MM.1S (cell line): ENCODE data around the gene LY86.

Experiments
- DNase-seq: peaks from one replicate; pipeline ENCODE4 v3.0.0-alpha.2; 2015
- H2AFZ ChIP-seq: fragments of 300-600 bp; sonication (generic); 2 replicates; pipeline ENCODE4 v1.6.0; 2016; ENCODE audit warnings: antibody characterized with exemption, low read length
- H3F3A ChIP-seq: fragments of 300-600 bp; sonication (generic); 2 replicates; pipeline ENCODE4 v1.6.1; 2016; ENCODE audit warnings: mild to moderate bottlenecking, antibody characterized with exemption, low read length, moderate library complexity, mixed read lengths; ENCODE audit not compliant: insufficient read depth
- H3K27ac ChIP-seq: fragments of 300-600 bp; sonication (generic); 2 replicates; pipeline ENCODE4 v1.5.1; 2016; ENCODE audit warnings: mild to moderate bottlenecking, low read length
- H3K27me3 ChIP-seq: fragments of 300-600 bp; sonication (generic); replicated peaks from 2 replicates; pipeline ENCODE4 v1.6.0; 2016; ENCODE audit warnings: low read length; ENCODE audit not compliant: insufficient read depth
- H3K36me3 ChIP-seq: fragments of 300-600 bp; sonication (generic); replicated peaks from 2 replicates; pipeline ENCODE4 v1.6.1; 2016; ENCODE audit warnings: mild to moderate bottlenecking, low read length, mixed read lengths; ENCODE audit not compliant: insufficient read depth
- H3K4me1 ChIP-seq: fragments of 300-600 bp; sonication (generic); 2 replicates; pipeline ENCODE4 v1.6.1; 2016; ENCODE audit warnings: low read length, mixed read lengths
- H3K4me2 ChIP-seq: fragments of 300-600 bp; sonication (generic); 2 replicates; pipeline ENCODE4 v1.6.0; 2016; ENCODE audit warnings: low read depth, low read length
- H3K4me3 ChIP-seq: fragments of 300-600 bp; sonication (generic); 2 replicates; pipeline ENCODE4 v1.5.1; 2016; ENCODE audit warnings: low read length, mixed read lengths
- H3K79me2 ChIP-seq: fragments of 300-600 bp; sonication (generic); 2 replicates; pipeline ENCODE4 v1.6.1; 2016; ENCODE audit warnings: mixed run types, low read length, mixed read lengths
- H3K9ac ChIP-seq: fragments of 300-600 bp; sonication (generic); 2 replicates; pipeline ENCODE4 v1.6.1; 2016; ENCODE audit warnings: low read length, mixed read lengths
- H3K9me2 ChIP-seq: fragments of 300-600 bp; sonication (generic); replicated peaks from 2 replicates; pipeline ENCODE4 v1.6.1; 2016; ENCODE audit warnings: mild to moderate bottlenecking, low read length, mixed read lengths; ENCODE audit not compliant: insufficient read depth
- H3K9me3 ChIP-seq: fragments of 300-600 bp; sonication (generic); replicated peaks from 2 replicates; pipeline ENCODE4 v1.6.1; 2016; ENCODE audit warnings: mild to moderate bottlenecking, low read length, mixed read lengths; ENCODE audit not compliant: insufficient read depth
- H4K20me1 ChIP-seq: fragments of 300-600 bp; sonication (generic); 2 replicates; pipeline ENCODE4 v1.6.1; 2016; ENCODE audit warnings: mild to moderate bottlenecking, low read length, moderate library complexity, mixed read lengths; ENCODE audit not compliant: insufficient read depth
- EZH2 ChIP-seq: fragments of 300-600 bp; sonication (generic); optimal IDR thresholded peaks from 2 replicates; pipeline ENCODE3; 2017; ENCODE audit warnings: low read depth, mild to moderate bottlenecking, antibody characterized with exemption, low read length, mixed read lengths
- EZH2phosphoT487 ChIP-seq: fragments of 300-600 bp; sonication (generic); IDR thresholded peaks from 2 replicates; pipeline ENCODE4 v1.6.1; 2018; ENCODE audit warnings: antibody characterized with exemption, low read length
- TF ChIP-seq, protein P1 (sequence below): fragments of 300-600 bp; sonication (generic); IDR thresholded peaks from 2 replicates; pipeline ENCODE4 v1.5.1; 2016; ENCODE audit warnings: antibody characterized with exemption, low read length, mixed read lengths

Gene LY86

DNA sequence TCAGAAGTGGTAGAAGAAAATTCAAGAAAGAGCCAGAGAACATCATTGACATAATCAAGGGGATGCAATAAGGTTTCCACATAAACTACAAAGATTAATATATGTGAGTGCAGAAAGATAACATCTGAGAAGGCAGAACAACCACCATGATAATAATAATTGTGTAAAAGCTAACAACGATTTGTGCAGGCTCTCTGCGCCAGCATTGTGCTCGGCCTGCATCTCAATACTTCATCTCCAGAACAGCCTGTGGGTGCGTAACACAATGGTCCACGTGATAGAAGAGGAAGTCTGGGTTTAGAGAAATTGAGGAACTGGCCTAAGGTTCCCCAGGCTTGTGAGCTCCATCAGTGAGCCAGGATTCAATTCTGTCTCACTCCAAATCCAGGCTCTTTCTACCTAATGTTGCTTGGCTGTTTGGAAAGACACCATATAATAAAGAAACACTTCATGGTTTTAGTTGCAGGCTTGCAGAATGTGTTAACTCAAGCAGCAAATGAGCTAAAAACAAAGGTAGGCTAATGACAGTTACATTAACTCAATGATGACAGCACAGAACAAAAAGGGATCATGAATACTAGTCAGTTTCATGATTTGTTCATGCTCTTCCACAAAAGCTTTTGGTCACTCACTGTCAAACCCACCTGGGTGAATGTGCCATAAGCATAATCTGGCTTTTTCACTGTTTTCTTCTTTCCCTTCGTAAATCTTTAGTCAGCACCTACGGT lies 71.2 kb downstream of the LY86 start:
- Histone ChIP-seq H3K9me3 (no peaks in the 10 kb centered on the region), H4K20me1 (no peaks in the 10 kb centered on the region), H3K9ac (no peak overlapping the region), H3K27me3 (no peaks in the 10 kb centered on the region), H3K4me3 (no peak overlapping the region), H3K36me3 (no peaks in the 10 kb centered on the region), H3K27ac (no peak overlapping the region), H3K4me2 (no peak overlapping the region), H3K4me1 (no peaks in the 10 kb centered on the region), H3K9me2 (no peaks in the 10 kb centered on the region), H2AFZ (no peak overlapping the region), H3K79me2 (no peaks in the 10 kb centered on the region), H3F3A (no peaks in the 10 kb centered on the region)
- no peak for TF ChIP-seq EZH2
- no peak for DNase-seq

DNA sequence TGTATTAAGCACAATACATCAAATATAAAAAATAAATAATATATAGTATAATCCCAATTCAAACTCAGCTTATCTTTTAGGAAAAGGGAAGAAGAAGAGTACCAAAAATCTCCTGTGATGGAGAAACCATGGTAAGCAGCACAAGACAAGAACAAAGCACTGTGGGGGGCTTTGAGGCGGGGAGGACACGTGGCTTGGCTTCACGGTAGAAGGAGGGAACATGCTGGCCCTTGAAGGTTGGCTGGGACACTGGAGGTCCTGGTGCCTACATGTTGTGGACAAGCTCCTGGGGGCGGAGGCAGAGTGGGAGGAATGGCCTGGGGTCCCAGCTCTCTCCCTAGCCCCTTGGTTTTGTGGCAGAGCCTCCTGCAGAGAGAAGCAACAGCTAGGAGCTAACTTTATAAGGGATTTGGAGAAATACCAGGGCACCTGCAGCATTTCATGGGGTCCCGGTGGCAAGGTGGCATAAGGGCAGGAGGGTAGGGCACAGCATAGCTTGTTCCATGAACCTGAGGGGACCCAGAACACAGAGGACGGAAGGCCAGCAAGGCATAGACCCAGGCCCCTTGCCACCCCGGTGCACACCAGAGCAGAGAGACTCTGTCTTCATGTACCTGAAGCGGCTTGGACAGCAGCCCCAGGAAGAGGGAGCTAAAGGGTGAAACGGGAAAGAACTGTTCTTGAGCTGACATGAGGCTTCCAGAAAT lies 72.0 kb downstream of the LY86 start:
- DNase-seq: no peak
- Histone ChIP-seq H3K4me3 (no peak overlapping the region), H3K4me2 (no peak overlapping the region), H3K27me3 (no peaks in the 10 kb centered on the region), H3K79me2 (no peaks in the 10 kb centered on the region), H3F3A (no peaks in the 10 kb centered on the region), H2AFZ (no peak overlapping the region), H3K36me3 (no peaks in the 10 kb centered on the region), H4K20me1 (no peaks in the 10 kb centered on the region), H3K27ac (no peak overlapping the region), H3K4me1 (no peaks in the 10 kb centered on the region), H3K9me2 (no peaks in the 10 kb centered on the region), H3K9me3 (no peaks in the 10 kb centered on the region), H3K9ac (no peak overlapping the region)
- no peak for TF ChIP-seq EZH2phosphoT487

DNA sequence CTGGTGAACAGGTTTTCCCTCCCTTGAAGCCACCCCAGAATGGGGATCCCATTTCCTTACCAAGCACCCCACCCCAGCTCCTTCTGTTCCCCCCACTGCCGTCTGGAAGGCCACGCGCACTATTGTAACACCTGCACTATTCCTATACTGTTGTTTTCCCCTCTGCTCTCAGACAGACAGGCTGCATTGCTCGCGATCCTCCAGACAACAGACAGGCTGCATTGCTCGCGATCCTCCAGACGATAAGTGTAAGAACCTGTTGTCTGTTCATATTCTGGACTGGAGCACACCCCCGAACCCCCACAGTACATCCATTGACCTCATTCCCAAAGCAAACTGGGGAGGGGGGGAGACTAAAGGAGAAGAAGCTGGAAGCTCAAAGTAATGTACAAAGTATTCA lies 72.7 kb downstream of the LY86 start:
- Histone ChIP-seq H3K4me2 (no peak overlapping the region), H3F3A (no peaks in the 10 kb centered on the region), H3K4me1 (no peaks in the 10 kb centered on the region), H3K4me3 (no peak overlapping the region), H3K36me3 (no peaks in the 10 kb centered on the region), H3K79me2 (no peaks in the 10 kb centered on the region), H3K9me3 (no peaks in the 10 kb centered on the region), H3K27me3 (no peaks in the 10 kb centered on the region), H2AFZ (no peak overlapping the region), H4K20me1 (no peaks in the 10 kb centered on the region), H3K9me2 (no peaks in the 10 kb centered on the region), H3K27ac (no peak overlapping the region), H3K9ac (no peak overlapping the region)
- no peak for TF ChIP-seq EZH2phosphoT487
- DNase-seq: no peak

DNA sequence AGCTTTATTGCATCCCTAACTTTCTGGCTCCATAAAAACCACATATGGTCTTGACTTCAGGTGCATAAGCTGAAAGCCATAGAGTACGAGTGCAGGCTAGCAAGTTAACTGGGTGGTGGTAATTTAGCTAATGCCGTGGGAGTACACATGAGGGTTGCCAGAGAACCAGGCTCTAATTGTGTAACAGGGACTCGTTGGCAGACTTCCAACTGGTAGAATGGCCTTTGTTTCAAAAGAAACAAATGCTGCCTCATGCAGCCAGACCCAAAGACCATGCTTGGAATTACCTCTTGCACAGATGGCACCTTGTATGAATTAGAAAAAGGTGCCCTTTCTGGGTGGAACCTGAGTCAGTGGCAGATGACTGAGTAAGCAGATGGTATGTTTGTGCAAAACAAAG lies 73.2 kb downstream of the LY86 start:
- TF ChIP-seq, protein P1, sequence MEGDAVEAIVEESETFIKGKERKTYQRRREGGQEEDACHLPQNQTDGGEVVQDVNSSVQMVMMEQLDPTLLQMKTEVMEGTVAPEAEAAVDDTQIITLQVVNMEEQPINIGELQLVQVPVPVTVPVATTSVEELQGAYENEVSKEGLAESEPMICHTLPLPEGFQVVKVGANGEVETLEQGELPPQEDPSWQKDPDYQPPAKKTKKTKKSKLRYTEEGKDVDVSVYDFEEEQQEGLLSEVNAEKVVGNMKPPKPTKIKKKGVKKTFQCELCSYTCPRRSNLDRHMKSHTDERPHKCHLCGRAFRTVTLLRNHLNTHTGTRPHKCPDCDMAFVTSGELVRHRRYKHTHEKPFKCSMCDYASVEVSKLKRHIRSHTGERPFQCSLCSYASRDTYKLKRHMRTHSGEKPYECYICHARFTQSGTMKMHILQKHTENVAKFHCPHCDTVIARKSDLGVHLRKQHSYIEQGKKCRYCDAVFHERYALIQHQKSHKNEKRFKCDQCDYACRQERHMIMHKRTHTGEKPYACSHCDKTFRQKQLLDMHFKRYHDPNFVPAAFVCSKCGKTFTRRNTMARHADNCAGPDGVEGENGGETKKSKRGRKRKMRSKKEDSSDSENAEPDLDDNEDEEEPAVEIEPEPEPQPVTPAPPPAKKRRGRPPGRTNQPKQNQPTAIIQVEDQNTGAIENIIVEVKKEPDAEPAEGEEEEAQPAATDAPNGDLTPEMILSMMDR: no peak
- no peak for TF ChIP-seq EZH2
- TF ChIP-seq EZH2phosphoT487: no peak
- H3K9me2 ChIP-seq: no peaks in the 10 kb centered on the region
- H3K27me3 ChIP-seq: no peaks in the 10 kb centered on the region
- H3F3A ChIP-seq: no peaks in the 10 kb centered on the region
- no peak for DNase-seq
- no peaks in the 10 kb centered on the region for H3K36me3 ChIP-seq
- no peaks in the 10 kb centered on the region for H3K4me1 ChIP-seq
- no peak overlapping the region for H3K27ac ChIP-seq
- no peaks in the 10 kb centered on the region for H4K20me1 ChIP-seq
- no peak overlapping the region for H2AFZ ChIP-seq
- H3K4me2 ChIP-seq: no peak overlapping the region
- no peaks in the 10 kb centered on the region for H3K79me2 ChIP-seq
- no peak overlapping the region for H3K9ac ChIP-seq
- H3K9me3 ChIP-seq: no peaks in the 10 kb centered on the region
- no peak overlapping the region for H3K4me3 ChIP-seq
